Cardiac muscle cell (in vitro differentiated cells and primary cell): ENCODE measurements around the gene ANKRD39. TPM values are rescaled to one million over a fixed set of nuclear protein-coding genes. Genes with fewer than 3 reads are reported as not detected.
"Not testable (repeated sequence)": the region's sequence is repeated elsewhere in the genome, so short reads cannot be mapped to it uniquely, and the experiment has no call there.

Experiments used
- DNase-seq, 2 donors: peaks; one replicate each; pipeline versions ENCODE4 v3.0.0 to v3.0.0-alpha.2; 2010 to 2017; ENCODE audit warnings: low read depth in 1 of 2, low spot score in 1 of 2
- H3K27ac ChIP-seq: fragments of 200-600 bp; sonication (generic); 2 replicates; pipeline ENCODE4 v1.5.1; 2016
- H3K27me3 ChIP-seq: fragments of 200-600 bp; sonication (generic); 2 replicates; pipeline ENCODE4 v1.6.0; 2016; ENCODE audit warnings: control low read depth
- H3K36me3 ChIP-seq: fragments of 200-600 bp; sonication (generic); 2 replicates; pipeline ENCODE4 v1.5.1; 2016; ENCODE audit warnings: control low read depth
- H3K4me1 ChIP-seq: fragments of 200-600 bp; sonication (generic); 2 replicates; pipeline ENCODE4 v1.8.1; 2017; ENCODE audit warnings: low read depth, mild to moderate bottlenecking, mixed run types
- H3K4me3 ChIP-seq: fragments of 200-600 bp; sonication (generic); 2 replicates; pipeline ENCODE4 v1.5.1; 2016; ENCODE audit warnings: mild to moderate bottlenecking
- H3K9me3 ChIP-seq: fragments of 200-600 bp; sonication (generic); 2 replicates; pipeline ENCODE4 v1.5.1; 2017; ENCODE audit warnings: low read depth, mild to moderate bottlenecking, control low read depth
- CTCF ChIP-seq: IDR thresholded peaks from 2 replicates; pipeline ENCODE4 v1.5.1; 2012; ENCODE audit warnings: low read depth, mild to moderate bottlenecking, low read length
- polyA plus RNA-seq: library from polyadenylated mRNA; unstranded; fragments of >200 nt; fragmentation: Nextera tagmentation; extraction: Ambion mirVana; gene quantifications from 2 replicates; pipeline ENCODE4 v1.2.1, GENCODE V29; 2016
- total RNA-seq: library from RNA; depleted of rRNA; stranded (reverse); fragments of >200 nt; gene quantifications from 2 replicates; pipeline ENCODE4 v1.2.3, GENCODE V29; 2016

The ANKRD39 gene
- total and polyA plus RNA-seq, 2 experiments from 2014 or later, result 27.8 to 32.3 TPM

- no peak overlapping the region for H3K4me3 ChIP-seq
- H3K36me3 ChIP-seq, result peaks cover 43% of the 10 kb centered on the region
- H3K27me3 ChIP-seq, result no peaks in the 10 kb centered on the region
- DNase-seq, result no peak
- H3K27ac ChIP-seq, result no peak overlapping the region
- peaks cover 1% of the 10 kb centered on the region for H3K4me1 ChIP-seq
- no peaks in the 10 kb centered on the region for H3K9me3 ChIP-seq
- TF ChIP-seq CTCF, result no peak
Observed at GRCh38 chr2:96865654-96866053, 7.8 kb upstream of the ANKRD39 start.

- peaks cover 50% of the 10 kb centered on the region for H3K36me3 ChIP-seq
- no peaks in the 10 kb centered on the region for H3K27me3 ChIP-seq
- H3K4me1 ChIP-seq, result no peaks in the 10 kb centered on the region
- no peak for DNase-seq
- H3K4me3 ChIP-seq, result no peak overlapping the region
- no peaks in the 10 kb centered on the region for H3K9me3 ChIP-seq
- TF ChIP-seq CTCF, result no peak
- H3K27ac ChIP-seq, result no peak overlapping the region
Observed at GRCh38 chr2:96864343-96865091, 6.7 kb upstream of the ANKRD39 start.

GRCh38 chr2:96863575-96864342, 5.9 kb upstream of the ANKRD39 start:
- no peak for DNase-seq
- H3K9me3 ChIP-seq, result no peaks in the 10 kb centered on the region
- no peak for TF ChIP-seq CTCF
- no peaks in the 10 kb centered on the region for H3K27me3 ChIP-seq
- H3K36me3 ChIP-seq, result peaks cover 50% of the 10 kb centered on the region
- no peak overlapping the region for H3K4me3 ChIP-seq
- H3K4me1 ChIP-seq, result peaks cover 3% of the 10 kb centered on the region
- H3K27ac ChIP-seq, result no peak overlapping the region

GRCh38 chr2:96863056-96863455, 5.2 kb upstream of the ANKRD39 start:
- H3K36me3 ChIP-seq, result peaks cover 50% of the 10 kb centered on the region
- H3K27ac ChIP-seq, DNase-seq, H3K4me3 ChIP-seq, H3K4me1 ChIP-seq, H3K9me3 ChIP-seq, H3K27me3 ChIP-seq: not testable (repeated sequence)

GRCh38 chr2:96861074-96861473, 3.3 kb upstream of the ANKRD39 start:
- TF ChIP-seq CTCF, result no peak
- H3K27me3 ChIP-seq, result no peaks in the 10 kb centered on the region
- DNase-seq, result no peak
- H3K4me3 ChIP-seq, result no peak overlapping the region
- H3K36me3 ChIP-seq, result peaks cover 50% of the 10 kb centered on the region
- no peak overlapping the region for H3K27ac ChIP-seq
- H3K9me3 ChIP-seq, result no peaks in the 10 kb centered on the region
- peaks cover 3% of the 10 kb centered on the region for H3K4me1 ChIP-seq
